ENCODE data around the gene CDK11B.
"Not testable (repeated sequence)": the region's sequence is repeated elsewhere in the genome, so short reads cannot be mapped to it uniquely, and the experiment has no call there.

The CDK11B gene

DNA sequence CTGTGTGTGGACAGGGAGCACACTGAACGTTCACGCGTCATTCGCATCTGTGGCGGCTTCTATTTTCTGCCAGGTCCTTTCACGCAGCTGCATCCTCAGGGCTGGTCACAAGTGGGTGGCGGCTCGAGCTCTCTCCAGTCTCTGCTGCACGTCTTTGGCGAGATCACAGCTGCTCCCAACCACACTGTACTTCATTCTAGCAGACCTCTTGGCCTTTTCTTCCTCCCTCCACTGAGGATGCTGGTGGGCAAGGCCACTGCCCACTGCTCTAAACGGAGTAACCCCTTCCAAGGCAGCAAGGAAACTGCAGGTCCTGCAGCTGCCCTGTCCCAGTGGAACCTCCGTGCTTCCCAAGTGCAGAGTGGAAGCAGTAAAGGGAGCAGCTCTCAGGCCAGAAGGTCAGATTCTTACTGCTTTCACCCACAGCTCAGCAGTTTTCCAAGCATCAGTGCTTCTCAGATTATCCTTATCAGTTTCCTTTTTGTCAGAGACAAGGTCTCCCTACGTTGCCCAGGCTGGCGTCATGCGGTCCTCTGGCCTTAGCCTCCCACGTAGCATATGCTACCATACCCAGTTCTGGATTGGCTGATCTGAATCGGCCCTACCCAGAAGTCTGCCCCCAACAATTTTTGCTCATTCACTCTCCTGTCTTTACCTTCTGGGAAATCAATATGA lies 11.1 kb downstream of the CDK11B start:
- not testable (repeated sequence) for DNase-seq

DNA sequence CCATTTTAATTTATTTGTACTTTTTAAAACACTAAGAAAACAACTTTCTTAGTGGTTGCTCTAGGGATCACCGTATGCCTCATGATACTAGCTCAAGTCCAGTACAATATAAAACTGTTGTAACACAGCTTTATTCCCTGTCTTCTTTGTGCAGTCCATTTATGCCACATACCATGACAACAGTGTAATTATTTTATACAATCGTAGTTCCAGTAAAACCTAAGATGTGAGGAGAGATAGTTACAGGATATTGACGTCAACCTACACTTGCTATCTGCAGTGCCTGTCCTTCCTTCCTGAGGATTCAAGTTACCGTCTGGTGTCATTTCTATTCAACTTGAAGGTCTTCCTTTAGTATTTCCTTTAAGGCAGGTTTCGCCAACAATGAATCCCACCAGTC lies 12.5 kb downstream of the CDK11B start:
- not testable (repeated sequence) for DNase-seq

DNA sequence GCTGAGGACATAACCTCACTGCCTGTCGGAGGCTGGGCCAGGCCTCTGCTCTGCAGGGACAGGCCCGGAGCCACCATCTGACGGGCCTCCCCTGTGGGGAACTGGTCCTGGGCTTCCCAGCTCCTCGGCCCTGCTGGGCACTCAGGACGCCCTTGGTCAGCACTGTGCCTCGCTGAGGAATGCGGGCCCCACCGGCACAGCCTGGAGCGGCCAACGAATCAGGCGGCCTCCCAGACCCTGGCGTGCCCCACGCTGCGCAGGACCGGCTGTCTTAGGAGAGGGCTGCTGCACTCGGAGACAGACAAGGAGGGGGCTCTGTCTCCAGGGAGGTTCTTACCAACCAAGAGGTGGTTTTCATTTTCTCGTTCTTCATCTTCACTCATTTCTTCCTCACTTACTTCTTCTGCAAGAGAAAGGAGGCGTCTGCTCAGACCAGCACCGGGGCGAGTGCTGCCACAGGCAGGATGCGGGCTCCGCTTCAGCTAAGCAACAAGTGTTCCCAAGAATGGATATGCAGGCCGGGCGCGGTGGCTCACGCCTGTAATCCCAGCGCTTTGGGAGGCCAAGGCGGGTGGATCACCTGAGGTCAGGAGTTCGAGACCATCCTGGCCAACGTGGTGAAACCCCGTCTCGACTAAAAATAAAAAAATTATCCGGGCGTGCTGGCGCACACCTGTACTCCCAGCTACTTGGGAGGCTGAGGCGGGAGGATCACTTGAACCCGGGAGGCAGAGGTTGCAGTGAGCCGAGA lies 17.9 kb downstream of the CDK11B start:
- DNase-seq: not testable (repeated sequence)

DNA sequence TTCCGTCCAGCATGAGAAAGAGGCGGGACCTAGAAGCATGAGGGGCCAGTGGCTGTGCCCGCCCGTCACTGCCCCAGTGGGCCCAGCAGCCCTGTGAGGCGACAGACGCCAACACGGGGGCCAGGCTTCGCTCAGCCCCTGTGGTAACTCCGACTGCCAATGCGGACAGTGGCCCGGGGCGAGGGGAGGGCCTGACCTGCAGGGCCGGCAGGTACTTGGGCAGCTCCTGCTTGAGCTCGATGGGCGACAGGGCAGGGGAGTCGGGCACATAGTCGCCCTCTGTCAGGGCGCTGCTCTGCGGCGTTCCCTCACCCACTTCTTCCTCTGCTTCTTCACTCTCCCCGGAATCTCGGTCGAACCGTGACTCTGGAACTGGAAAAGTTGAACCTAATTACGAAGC lies 18.7 kb downstream of the CDK11B start:
- DNase-seq: not testable (repeated sequence)

DNA sequence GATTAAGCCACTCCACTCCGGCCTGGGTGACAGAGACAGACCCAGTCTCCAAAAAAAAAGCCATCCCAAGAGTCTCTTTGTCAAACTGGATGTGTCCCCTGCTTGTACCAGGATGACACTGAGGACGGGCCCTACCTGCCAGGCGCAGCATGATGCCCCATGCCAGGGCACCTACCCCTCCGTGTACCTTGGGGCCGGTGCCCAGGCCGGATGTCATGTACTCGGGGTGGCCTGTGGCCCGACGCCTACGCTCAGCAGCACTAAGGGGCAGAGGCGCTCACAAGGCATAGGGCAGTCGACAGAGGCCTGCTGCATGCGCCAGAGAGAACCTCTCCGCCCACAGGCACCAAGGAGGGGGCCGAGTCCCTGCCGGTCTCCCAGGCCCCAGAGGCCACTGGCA lies 19.4 kb downstream of the CDK11B start:
- DNase-seq: not testable (repeated sequence)

DNA sequence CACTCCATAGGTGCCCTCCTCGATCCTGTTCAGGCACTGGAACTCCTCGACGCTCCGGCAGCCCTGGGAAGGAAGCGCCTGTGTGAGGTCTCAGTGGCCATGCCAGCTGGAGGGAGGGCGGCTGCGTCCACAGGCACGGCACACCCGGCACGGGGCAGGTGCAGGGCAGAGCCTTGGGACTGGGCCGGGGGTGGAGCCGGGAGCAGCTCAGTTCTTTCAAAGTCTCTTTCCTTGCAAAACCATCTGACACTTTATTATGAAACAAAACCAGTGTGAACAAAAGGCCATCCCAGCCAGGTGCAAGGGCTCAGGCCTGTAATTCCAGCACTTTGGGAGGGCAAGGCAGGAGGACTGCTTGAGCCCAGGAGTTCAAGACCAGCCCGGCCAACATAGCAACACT lies 20.3 kb downstream of the CDK11B start:
- DNase-seq: not testable (repeated sequence)

DNA sequence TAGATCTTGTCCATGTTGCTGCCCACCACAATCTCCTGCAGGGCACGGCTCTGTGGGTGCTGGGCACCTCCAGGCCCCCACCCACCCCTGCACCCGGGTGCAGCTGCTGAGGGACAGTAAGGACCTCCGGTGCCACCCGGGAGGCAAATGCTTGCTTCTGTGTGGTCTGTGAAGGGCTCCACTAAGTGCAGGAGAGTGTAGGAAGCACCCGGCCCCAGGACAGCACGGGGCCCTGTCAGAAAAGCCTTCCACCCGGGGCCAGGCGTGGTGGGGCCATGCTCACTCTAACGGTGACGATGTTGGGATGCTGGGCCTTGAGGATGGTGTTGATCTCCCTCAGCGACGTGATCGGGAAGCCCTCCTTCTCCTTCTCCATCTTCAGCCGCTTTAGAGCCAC lies 21.3 kb downstream of the CDK11B start:
- not testable (repeated sequence) for DNase-seq

DNA sequence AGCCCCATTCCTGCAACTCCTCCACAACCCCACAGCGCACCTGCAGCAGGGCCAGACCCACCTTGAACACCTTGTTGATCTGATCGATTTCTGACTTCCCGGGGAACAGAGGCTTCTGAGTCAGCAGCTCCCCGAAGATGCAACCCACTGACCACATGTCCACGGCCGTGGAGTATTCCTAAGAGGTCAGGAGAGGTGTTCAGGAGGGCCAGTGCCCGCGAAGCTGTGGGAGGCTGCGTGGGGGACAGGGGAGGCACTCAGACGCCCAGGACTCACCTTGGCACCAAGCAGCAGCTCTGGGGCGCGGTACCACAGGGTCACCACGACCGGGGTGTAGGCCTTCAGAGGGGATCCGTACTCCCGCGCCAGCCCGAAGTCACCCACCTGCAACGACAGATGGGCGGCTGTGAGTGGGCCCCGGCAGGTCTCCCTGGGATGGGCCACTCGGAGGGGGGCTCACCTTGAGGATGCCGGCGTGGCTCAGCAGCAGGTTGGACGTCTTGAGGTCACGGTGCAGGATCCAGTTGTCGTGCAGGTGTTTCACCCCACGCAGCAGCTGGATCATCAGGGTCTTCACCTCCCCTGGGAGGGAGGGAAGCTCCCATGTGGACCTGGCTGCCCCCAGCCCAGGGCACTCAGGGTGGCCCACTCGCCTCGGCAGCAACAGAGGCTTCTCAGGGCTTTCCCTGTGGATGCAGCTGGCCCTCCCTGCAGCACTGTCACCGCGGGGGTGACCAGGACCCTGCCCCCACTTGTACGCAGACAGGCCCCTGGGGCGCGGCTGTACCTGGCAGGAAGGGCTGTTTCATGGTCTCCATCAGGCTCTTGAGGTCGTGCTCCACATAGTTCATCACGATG lies 22.0 kb downstream of the CDK11B start:
- not testable (repeated sequence) for DNase-seq

DNA sequence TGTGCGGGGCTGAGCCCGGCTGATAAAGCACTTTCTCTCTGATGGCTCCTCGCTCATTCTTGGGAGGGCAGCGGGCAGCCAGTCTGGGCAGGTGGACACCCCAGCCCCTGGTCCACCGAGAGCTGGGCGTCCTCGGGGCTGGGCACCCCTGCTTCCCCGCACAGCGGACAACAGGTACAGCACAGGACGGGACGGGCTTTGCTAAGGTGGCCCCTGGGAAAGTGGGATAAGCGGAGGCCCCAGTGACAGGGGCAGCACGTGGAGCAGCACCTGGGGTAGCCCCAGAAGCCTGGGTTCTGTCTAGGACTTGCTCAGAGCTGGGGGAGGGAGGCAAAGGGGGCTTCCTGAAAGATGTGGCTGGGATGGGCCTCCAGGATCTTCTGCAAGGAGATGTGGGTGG lies 24.2 kb downstream of the CDK11B start:
- DNase-seq: not testable (repeated sequence)

DNA sequence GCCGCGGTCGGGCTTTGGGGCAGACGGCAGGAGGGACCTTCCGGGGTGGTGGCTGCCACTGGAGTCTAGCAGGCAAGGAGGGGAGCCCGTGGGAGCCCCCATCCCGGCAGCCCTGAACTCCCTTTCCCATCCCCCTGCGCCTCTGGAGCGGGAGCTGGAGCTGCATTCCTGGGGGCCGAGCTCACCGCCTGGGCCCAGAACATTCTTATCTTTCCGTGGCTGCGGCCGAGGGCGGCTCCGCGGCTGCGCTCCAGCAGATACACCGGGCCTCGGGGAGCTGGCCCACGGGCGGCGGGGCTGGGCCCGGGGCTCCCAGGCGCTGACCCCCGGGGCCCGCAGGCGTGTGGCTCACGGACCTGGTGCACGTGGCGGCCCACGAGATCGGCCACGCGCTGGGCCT lies 25.4 kb downstream of the CDK11B start:
- not testable (repeated sequence) for DNase-seq

DNA sequence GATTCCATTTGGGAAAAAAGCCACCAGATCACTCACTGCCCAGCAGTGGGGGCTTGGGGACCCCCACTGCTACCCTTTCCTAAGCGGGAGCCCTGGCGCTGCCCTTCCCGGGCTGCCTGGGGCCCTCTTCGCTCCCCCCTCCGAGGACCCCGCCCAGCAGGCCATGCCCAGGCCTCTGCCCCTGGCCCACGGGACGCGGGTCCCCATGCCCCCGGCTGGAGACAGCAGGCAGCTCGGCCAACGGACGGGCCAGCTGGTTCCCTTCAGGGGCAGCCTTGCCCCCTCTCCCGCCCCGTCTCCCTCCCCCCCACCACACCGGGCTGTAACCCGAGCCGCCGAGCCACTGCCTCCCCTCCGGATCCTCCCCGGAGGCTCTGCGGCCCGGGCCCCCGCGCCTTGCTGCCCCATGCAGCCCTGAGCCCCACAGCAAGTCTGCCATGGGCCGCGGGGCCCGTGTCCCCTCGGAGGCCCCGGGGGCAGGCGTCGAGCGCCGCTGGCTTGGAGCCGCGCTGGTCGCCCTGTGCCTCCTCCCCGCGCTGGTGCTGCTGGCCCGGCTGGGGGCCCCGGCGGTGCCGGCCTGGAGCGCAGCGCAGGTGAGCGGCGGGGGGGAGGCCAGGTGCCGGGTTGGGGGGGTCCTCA lies 26.9 kb downstream of the CDK11B start, which contains the start of gene MMP23B:
MMP23B (plus strand) TSS at position 392 of the 639 bp plus-strand sequence; CDS start at position 438, 46 bp downstream.
- DNase-seq: no peak

DNA sequence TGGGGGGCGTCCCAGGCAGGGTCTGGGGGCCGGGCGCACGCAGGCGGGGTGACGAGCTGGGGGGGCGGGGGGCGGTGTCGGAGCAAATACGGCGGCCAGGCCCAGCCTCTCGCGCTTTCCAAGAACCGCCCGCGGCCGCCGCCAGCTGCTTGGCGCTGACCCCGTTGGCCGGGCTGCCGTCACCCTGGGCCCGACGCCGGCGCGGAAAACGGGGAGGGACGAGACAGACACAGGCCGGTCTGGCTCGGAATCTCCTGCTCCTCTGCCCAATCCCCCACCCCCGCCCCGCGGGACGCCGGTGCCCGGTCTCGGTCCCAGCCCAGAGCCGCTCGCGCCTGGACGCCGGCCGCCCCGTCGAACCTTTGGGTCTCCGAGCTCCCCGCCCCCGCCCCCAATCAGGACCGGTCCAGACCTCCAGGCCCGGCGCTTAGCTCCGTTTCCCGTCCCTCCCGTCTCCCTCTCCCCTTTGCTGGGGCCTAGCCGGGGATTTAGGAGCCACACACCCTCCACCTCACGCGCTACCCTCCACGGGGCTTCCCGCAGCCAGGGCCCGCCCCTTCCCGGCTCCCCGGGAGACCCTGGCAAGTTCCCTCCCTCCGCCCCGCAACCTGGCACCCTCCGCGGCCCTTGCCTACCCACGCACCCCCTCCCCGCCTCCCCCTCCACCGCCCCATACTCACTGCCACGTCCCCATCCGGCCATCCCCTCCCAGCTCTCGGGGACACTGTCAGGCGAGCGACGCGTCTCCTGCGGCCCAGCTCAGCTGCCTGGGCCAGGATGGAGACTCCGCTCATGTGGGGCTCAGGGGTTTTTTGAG lies 27.6 kb downstream of the CDK11B start:
- no peak for DNase-seq

DNA sequence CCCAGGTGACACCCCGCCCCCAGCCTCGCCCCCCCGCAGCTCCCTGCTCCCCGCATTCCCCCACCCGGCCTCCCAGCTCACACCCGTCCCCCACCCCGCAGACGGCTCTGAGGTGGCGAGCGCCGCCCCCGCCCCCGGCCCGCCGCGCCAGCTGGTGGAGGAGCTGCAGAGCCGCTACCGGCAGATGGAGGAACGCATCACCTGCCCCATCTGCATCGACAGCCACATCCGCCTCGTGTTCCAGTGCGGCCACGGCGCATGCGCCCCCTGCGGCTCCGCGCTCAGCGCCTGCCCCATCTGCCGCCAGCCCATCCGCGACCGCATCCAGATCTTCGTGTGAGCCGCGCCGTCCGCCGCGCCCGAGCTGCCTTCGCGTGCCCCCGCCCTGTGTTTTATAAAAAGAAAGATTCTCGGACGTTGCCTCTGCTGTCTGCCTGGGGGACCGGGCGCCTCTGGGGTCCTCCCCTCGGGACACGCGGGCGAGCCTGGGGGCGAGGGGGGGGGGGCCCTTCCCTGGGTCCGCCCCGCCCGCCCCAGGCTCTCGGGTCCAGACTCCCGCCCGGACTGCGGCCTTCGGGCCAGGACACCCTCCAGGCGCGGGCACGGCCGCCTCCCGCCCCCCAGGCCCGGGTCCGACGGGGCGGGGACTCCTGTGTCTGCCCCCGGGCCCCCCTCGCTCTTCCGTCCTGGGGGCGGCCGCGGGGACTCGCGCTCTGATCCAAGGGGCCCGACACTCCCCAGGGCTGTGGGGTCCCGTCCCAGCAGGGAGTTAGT lies 28.4 kb downstream of the CDK11B start:
- peak; percentile 88 to 89 for DNase-seq

DNA sequence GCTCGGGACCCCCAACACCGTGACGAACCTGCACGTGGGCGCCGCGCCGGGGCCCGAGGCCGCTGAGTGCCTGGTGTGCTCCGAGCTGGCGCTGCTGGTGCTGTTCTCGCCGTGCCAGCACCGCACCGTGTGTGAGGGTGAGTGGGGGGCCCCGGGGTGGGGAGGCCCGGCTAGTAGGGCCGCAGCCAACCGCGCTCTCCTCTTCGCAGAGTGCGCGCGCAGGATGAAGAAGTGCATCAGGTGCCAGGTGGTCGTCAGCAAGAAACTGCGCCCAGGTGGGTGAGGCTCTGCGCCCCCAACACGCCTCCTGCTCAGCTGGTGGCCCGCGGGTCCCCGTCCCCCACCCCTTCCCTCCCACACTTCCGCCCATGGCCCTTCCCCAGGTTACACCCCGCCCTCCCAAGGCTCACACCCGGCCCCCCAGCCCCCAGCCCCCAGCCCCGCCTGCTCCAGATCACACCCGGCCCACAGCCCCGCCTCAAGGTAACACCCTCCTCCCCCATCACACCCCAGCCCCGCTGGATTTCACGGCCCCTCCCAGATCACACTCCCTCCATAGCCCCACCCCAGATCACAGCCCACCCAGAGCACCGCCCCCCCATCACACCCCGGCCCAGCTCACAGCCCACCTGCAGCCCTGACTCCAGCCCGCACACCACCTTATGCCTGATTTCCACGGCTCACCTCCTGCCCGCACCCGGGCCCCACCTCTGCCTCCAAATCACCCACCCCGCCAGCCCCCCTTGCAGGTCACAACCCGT lies 29.2 kb downstream of the CDK11B start:
- DNase-seq: peak; percentile 55 to 63

DNA sequence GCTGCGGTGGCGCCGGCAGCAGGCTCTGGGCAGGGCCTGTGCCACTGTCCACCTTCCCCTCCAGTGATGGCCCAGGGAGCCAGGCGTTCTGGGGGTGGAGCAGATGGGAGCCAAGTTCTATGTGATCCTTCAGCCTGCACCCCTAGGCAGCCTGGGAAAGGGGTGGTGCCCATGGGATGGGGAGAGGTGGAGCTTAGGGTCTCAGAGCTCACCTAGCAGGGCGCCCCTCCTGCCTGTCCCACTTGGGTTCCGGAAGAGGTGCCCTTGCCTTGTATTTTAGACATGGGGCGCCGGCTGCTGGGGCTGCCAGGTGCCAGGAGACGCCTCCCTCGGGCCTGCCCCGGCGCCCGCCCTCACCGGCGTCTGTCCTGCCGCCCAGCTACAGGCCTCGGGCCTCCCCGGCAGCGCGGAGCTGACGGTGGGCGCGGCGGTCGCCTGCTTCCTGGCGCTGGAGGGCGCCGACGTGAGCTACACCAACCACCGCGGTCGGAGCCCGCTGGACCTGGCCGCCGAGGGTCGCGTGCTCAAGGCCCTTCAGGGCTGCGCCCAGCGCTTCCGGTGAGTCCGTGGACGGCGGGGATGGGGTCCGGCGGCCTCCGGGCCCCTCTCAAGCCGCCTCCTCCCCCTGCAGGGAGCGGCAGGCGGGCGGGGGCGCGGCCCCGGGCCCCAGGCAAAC lies 29.9 kb downstream of the CDK11B start:
- DNase-seq: peak; percentile 46 to 57

DNA sequence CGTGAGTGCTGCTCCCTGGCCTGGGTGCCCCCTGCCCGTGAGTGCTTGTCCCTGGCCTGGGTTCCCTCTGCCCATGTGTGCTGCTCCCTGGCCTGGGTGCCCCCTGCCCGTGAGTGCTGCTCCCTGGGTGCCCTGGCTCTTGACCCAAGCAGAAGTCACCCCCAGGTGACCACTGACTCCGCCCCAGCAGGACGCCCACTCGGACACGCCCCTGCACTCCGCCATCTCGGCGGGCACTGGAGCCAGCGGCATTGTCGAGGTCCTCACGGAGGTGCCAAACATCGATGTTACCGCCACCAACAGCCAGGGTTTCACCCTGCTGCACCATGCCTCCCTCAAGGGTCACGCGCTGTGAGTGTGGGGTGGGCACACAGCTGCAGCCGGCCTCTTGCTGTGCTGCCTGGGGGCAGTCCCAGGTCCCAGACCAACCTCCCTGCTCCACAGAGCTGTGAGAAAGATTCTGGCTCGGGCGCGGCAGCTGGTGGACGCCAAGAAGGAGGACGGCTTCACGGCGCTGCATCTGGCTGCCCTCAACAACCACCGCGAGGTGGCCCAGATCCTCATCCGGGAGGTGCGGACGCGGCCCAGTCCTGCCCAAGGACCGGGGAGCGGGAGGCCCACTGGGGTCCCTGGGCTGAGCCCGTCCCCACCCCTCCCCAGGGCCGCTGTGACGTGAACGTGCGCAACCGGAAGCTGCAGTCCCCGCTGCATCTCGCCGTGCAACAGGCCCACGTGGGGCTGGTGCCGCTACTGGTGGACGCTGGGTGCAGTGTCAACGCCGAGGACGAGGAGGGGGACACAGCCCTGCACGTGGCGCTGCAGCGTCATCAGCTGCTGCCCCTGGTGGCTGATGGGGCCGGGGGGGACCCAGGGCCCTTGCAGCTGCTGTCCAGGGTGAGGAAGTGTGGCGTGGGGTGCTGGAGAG lies 30.7 kb downstream of the CDK11B start:
- no peak for DNase-seq

DNA sequence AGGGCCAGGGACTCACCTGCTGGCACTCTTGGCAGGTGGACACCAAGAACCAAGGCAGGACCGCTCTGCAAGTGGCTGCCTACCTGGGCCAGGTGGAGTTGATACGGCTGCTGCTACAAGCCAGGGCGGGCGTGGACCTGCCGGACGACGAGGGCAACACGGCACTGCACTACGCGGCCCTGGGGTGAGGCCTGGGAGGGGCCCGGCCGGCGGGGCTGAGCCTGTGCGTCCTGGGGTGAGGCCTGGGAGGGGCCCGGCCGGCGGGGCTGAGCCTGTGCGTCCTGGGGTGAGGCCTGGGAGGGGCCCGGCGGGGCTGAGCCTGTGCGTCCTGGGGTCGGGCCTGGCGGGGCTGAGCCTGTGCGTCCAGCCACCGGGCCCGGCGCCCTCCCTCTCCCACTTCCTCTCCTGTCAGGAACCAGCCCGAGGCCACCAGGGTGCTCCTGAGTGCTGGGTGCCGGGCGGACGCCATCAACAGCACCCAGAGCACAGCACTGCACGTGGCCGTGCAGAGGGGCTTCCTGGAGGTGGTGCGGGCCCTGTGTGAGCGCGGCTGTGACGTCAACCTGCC lies 31.5 kb downstream of the CDK11B start:
- no peak for DNase-seq

Data from stimulated activated CD4-positive, alpha-beta T cell treated with anti-CD3 and anti-CD28 coated beads, Interleukin-2, amount 100 ng/mL, for 24 hours (primary cell).